GDM1 (cell line): ENCODE results near the gene CMIP.

Experiments
- DNase-seq: peaks from one replicate; lab custom pipeline; 2025; lab: John Stamatoyannopoulos, UW

The CMIP gene

DNA sequence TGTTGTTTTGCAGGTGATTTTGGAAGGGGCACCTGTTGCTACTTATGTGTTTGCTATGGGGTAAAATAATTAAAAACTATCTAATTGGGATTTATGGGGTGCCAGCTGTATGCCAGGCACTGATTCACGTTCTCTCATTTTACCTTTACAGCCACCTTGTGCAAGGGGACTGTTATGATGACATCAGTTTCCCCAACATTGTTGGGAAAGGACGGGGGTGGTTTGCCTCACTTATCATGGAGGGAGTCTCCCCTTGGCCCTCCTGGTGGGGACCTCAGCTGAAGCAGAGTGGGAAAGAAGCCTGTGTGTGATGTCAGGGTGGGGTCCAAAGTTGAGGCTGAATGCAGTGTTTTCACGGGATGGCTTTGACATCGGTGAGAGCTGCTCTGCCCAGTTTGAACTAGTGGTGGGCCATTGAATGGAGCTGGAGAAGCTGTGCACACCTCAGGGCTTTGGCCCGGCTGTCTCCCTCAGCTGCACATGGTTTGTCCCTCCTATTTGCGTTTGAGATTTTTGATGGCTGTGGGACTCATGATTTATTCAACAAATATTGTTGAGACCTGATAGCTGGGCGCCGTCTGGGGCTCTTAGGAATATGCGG lies 36.1 kb downstream of the CMIP start:
- no peak for DNase-seq

DNA sequence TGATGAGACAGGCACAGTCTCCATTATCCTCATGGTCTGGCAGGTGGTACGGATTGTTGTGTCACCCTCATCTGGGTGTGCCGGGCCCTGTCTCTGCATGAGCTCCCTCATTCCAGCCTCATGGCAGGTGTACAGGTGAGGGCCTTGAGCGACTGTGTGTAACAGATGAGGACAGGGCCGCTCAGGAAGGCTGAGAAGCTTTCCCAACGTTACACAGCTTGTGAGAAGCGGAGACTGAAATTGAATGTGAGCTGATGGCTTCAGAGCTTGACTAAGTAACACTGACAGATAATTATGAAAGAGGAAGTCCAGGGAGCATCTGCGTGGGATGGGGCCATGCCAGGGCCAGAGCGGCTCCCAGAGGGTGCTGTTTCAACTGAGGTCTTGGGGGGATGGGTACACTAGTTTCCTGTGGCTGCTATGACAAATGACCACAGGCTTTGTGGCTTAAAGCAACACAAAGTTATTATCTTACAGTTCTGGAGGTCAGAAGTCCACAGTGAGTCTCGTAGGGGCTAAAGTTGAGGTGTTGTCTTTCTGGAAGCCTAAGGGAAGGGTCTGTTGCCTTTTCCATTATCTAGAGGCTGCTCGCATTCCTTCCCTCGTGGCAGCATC lies 36.7 kb downstream of the CMIP start:
- DNase-seq: peak; percentile 39

DNA sequence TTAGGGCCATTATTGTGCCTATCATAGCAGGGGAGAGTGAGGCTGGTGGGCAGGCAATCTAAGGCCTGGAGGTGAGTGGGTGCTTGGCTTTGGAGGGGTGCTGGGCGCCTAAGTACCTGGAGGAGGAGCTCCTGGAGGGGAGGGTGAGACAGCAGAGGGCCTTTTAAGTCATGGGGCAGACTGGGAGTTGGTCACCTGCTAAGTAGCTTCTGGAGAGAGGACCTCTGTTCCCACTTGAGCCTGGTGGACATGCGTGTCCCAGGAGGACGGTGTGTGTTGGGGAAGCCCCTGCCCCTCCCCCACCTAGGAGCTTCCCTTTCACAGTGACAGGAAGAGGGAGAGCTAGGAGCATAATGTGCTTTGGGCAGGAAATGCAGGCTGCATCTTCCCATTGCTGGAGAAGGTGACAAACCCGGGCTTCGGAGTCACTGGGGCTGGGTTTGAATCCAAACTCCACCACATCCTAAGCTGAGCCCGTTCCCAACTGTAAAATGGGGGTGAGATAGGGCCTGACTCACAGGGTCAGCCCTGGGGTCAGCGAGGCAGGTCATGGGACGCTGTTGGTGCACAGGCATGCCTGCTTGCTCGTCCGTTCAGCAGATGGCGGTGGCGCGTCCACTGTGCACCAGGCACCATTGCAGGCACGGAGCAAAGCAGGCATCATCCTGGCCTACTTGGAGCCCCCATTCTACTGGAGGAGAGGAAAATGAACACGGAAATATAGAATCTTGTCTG lies 37.9 kb downstream of the CMIP start:
- no peak for DNase-seq

DNA sequence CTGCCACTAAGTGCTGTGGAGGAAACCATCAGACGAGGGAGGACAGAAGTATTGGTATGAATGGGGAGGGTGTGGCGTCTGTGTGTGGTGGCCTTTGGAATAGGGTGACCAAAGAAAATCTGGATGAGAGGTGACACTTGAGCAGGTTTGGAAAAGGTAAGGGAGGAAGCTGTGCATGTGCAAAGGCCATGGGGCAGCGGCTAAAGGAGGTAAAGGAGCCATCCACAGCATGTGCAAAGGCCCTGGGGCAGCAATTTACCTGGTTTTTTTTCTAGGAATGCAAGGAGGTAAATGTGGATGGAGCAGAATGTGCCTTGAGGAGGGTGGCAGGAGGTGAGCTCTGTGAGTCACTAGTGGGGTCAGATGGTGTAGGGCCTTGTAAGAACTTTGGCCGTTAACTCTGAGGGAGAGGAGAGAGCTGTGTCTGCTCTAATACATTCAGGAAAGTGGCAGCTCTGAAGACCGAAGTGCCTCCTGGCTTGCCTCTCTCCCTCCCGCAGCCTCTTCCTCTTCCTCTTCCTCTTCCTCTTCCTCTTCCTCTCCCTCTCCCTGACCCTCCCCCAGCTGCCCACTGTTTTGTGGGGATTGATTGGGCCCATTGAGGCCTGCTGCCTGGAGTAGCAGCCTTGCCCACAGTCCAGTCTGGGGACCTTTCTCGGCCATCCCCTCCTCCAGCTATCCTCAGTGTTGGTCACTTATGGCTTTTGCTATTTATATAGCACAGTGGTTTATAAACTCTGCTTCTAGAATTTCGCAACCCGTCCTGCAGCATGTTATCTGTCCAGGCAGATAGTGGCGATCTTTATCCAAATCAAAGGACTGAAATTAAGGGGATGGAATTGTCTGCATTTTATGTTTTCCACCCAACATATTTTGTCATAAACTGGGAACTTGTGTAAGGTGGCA lies 38.7 kb downstream of the CMIP start:
- DNase-seq: no peak

GRCh38 chr16:81483970-81484595 lies 39.5 kb downstream of the CMIP start:
- DNase-seq: no peak

DNA sequence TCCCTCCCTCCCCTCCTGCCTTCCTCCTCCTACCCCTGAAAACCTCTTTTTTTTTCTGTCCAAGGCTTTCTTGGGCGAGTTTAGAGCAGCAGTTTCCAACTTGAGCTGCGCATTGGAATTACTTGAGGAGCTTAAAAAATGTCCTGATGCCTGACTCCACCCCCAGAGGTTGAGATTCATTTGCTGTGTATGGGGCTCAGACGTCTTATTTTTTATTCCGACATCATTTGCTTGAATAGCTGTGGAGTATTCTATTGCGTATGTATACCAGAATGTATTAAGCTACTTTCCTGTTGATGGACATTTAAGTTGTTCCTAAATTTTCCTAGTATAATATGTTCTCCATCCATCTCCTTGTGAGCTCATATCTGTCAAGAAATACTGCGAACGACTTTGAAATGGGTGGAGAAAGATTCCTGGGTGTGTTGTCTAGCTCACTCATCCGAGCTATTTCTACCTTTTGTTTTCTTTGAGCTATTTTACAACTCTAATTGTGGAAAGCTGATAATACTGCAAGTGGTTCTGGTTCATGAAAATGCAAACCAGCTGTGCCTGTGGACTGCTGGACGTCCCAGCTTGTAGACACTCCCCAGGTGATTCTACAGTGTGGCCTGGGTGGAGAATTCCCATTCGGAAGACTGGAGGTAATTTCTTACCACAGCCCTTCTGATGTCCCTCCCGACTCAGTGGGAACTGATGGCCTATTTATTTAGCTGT lies 40.5 kb downstream of the CMIP start:
- no peak for DNase-seq

GRCh38 chr16:81485824-81486539 lies 41.4 kb downstream of the CMIP start:
- no peak for DNase-seq

- no peak for DNase-seq
Measured at GRCh38 chr16:81486540-81487061, 42.0 kb downstream of the CMIP start.

- no peak for DNase-seq
Measured at GRCh38 chr16:81487301-81487720, 42.7 kb downstream of the CMIP start.

- DNase-seq: no peak
Measured at GRCh38 chr16:81488687-81489411, 44.2 kb downstream of the CMIP start.

DNA sequence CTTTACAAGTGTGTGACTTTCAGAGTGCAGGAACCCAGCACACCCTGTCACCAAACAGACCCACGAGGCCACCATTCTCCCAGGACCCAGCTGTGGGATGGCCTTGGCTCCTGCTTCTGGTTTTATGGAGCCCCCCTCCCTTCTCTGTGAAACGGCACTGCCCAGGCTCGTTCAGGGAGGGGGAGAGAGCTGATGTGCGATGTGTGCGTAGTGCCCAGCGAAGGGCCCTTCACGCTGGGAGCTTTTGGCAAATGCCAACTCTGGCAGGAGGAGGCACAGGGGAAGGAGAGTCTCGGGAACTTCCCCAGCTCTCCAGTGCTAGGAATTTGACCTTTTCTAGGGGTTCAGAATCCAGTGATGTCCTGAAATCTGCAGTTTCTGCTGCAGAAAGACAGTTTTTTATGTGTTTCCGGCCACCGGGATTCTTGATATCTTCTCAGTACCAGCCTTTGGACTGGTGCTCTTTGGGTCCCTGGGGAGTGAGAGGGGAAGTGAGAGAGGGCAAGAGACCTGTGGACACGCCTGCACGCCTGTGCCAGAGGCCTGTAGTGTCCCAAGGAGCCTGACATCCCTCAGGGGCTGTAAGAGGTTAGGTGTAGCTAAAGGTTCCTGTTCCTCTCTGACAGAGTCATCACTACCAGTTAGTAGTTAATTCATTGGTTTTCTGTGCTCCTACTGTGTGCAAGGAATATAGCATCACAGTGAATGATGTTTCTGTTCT lies 45.1 kb downstream of the CMIP start:
- no peak for DNase-seq

GRCh38 chr16:81491541-81492188 lies 47.1 kb downstream of the CMIP start:
- DNase-seq: no peak

DNA sequence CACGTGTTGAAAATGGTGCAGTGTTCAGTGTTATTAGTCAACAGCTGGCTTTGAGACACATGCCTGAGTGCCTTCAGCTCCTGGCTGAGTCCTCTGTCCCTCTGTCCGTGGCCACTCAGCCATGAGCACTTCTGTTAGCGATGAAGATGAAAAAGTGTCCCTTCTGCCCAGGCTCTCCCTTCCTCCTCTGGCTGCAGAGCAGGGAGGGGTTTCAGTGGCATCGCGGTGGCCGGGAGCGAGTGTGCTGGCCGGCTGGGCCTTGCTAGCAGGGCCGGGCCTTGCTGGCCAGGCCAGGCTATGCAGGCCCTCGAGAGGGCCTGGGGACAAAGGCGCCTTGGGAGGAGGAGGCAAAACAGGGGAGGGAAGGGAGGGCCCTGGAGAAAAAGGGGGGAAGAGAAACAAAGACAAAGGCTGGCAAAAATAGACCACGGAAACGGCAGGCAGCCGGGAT lies 47.7 kb downstream of the CMIP start:
- no peak for DNase-seq

DNA sequence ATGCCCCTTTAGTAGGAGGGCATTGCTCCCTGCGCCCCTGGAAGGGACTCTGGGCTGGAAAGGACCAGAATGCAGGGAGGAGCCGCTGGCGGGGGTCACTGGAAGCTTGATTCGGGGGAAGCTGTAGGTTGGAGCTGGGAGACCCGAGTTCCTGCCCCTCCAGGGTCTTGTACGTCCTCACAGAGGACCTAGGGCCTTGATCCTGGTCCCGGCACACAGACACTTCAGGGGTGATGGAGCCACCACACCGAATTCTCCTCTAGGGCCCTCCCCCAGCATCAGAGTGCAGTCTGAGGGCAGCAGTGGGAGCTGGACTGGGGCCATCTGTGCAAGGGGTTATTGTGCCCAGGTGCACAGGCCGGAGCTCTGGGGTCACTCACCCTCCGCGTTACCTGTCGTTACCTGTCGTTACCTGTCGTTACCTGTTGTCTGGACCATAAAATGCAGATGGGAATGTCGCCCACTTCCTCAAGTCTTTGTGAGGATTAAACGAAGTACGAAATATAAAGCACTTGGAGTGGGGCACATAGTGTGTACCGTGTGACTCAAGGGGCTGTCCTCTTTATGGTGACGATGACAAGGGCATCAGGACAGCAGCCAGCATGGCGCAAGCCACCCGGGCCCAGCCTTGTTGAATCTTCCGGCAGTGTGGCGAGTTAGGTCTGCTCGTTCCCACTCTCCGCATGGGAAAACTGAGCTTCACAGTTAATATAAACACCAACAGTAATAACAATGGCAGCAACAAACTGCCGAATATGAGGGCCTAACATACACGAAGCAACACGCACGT lies 48.6 kb downstream of the CMIP start:
- no peak for DNase-seq

DNA sequence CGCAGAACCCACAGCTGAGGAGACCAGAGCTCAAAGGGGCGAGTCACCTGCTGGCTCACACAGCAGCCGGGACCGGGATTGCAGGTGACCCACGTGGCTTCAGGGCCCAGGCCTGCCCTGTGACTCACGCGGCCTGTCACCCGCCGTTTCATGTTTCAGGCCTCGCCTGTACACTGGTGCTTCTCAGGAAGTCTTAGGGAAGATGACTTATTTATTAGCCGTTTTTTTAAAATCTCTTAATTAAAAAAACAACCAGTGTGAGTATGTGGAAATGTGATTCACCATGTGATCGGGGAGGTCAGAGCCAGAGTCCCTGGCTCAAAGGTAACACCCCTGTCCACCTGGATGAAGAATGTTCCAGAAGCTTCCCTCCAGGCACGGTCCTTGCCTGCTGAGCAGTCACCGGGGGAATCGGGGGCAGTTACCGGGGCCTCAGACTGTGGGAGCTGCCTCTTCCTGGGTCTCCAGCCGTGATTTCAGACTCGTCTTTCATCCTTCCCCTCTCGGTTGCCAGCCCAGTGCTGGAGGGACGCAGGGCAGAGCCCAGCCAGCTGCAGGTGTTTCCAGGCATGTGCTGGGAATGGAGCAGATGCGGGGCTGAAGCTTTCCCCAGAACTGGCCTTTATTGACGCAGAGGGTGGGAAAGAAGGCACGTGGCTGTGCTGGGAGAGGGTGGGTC lies 49.3 kb downstream of the CMIP start:
- DNase-seq: no peak

- no peak for DNase-seq
Measured at GRCh38 chr16:81494434-81494806, 49.8 kb downstream of the CMIP start.

- no peak for DNase-seq
Measured at GRCh38 chr16:81494888-81495287, 50.3 kb downstream of the CMIP start.
